K562 treated with DMSO at 1 percent for 12 hours (cell line): ENCODE results near the gene HACD3. TPM values are rescaled to one million over a fixed set of nuclear protein-coding genes. Genes with fewer than 3 reads are reported as not detected.

Source experiments
- total RNA-seq: library from RNA; unstranded; fragments of 300-600 nt; gene quantifications from 2 replicates; pipeline ENCODE4 v1.2.3, GENCODE V29; 2022; ENCODE audit not compliant: insufficient read depth

HACD3 gene, protein sequence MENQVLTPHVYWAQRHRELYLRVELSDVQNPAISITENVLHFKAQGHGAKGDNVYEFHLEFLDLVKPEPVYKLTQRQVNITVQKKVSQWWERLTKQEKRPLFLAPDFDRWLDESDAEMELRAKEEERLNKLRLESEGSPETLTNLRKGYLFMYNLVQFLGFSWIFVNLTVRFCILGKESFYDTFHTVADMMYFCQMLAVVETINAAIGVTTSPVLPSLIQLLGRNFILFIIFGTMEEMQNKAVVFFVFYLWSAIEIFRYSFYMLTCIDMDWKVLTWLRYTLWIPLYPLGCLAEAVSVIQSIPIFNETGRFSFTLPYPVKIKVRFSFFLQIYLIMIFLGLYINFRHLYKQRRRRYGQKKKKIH
- 26.2 and 52.7 TPM in 2 replicates for total RNA-seq

DNA sequence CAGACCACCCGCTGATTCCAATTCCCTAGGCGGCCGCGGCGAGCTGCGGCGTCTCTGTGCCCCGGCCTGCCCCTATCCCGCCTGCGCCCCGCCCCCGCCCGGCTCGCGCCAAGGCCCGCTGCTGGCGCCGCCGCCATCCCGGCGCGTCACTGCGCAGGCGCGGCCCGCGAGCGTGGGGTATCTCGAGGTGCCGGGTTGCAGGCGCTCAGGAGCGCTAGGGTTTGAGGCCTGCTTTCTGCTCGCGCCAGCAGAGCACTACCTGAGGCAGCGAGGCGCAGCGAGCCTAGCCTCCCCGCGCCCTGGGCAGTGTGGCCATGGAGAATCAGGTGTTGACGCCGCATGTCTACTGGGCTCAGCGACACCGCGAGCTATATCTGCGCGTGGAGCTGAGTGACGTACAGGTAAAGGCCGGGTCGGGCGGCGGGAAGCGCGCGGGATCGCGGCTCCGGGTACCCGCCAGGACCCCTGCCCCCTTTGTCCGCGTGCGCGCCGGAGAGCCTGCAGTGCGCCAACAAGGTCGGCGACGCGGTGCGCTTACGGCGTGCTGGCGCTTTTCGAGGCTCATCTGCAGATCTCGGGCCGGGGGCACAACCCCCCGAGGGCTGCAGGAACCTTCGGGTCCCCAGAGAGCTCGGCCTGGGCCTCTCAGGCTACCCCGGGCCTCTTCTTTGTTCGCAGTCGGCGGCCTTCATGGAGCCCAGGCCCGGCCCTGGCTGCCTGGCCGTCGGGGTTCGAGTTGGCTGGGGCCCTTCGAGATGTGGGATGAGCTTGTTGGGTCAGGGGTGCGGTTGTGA, at the start of gene HACD3:
TSS of gene HACD3 (plus strand) at position 146 of the 794 bp plus-strand sequence. CDS start at position 315, 169 bp downstream.

DNA sequence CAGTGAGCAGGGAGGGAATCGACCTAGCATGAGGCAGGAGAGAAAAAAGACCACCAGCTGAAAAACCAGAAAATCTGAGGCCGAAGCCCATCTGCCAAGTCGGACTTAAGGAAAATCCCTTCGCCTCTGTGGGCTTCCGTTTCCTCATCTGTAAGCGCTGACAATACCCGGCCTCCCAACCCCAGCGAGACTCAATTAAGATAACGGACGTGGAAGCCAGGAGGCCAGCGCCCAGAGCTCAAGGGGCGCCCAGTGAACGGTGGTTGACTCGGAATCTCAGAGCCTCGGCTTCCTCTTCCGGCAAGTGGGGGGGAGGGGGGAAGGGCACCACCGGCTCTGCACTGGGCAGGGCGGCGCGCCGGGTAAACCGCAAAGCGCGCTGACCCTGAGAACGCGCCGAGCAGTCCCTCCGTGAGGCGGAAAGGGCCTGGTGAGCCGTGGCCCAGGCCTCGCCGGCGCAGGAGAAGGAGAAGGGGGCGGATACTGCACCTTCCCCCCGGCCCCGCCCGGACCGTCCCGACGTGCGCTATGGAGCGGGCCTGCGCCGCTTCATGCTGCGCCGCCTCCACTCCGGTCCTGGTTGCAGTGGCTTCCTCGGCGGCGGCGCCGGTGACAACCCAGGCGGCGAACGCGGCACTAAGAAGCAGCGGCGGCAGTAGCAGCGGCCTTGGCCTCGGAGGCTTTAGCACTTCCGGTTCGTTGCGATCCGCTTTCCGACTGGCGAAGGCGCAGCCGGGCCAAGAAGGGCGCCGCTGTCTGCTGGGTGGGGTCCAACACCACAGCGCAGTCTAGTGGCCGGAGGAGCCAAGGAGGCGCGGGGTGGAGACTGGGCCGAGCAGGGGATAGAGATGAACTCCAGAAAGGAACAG, 13.0 kb upstream of the HACD3 start, which contains the start of gene DPP8:
TSS of gene DPP8 (minus strand) at position 693 of the 869 bp plus-strand sequence. CDS start 5,136 bp downstream, outside the sequence.

DNA sequence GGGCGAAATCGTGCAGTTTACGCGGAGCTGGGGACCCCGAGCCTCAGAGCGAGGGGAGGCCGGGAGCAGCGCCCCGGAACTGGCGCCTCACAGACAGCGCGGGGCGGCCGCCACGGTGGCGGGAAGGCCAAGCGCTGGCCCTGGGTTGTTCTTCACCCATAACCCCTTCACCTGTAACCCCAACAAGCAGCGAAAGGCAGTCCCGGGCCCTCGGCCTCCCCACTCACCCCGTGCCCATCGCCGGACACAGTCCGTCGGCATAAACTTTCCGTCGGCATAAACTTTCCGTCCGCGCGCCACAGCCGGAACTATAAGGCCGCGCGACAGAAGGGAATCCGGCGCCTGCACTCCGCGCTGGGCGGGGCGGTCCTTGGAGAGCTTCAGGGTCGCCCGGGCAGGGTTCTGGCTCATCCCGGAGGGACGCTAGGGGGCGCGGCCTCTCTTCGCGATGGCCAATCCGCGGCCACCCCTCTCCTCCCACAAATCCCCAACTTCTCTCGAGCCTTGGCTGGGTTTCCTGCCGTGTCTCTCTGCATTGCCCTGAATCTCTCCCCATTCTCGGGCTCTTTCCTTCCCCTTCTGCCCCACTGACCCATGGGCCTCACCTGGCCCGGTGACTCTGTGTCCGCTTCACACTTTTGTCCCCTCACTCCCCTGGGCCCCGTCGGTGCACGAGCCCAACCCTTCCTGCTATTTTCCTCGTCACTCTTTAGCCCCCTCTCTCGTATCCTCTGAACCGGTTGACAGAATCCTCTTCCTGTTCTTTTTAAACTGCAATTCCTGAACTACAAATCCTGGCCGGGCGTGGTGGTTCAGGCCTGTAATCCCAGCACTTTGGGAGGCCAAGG, 80.8 kb downstream of the HACD3 start, which contains the start of gene INTS14:
TSS of gene INTS14 (minus strand) at position 261 of the 848 bp plus-strand sequence. CDS start 3,751 bp downstream, outside the sequence.

DNA sequence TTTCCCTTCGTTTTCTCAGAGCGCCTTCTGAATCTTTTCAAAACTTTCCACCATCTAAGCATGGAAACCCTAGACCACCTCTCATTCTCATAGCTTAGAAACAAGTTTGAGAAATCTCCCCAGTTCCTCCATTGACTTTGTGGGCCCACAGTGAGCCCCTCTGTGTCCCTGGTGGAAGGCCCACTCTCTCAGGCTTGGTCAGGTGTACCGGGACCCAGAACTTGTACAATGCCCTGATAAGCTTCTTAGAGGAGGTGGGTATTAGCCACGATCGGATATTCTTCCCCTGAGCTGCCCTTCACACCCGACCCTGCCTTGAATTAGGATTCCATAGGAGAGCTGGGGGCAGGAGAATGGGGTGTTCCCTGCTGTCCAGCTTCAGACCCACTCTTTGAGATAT, 91.4 kb downstream of the HACD3 start, which contains the start of gene SLC24A1:
TSS of gene SLC24A1 (plus strand) at position 301 of the 400 bp plus-strand sequence. CDS start 2,143 bp downstream, outside the sequence.

Other genes starting within 250 kb of the HACD3 start
- 11.2 and 21.3 TPM in 2 replicates for gene PARP16, start 243.6 kb upstream of the HACD3 start, total RNA-seq
- not detected in 2 replicates for gene RNU5A-1, start 234.4 kb upstream of the HACD3 start, total RNA-seq
- not detected in 2 replicates for gene RNU5B-1, start 225.8 kb upstream of the HACD3 start, total RNA-seq
- not detected in 2 replicates for gene IGDCC3, start 152.5 kb upstream of the HACD3 start, total RNA-seq
- gene IGDCC4, start 107.5 kb upstream of the HACD3 start, total RNA-seq = not detected in 2 replicates
- 8.0 and 18.7 TPM in 2 replicates for gene DPP8, start 12.8 kb upstream of the HACD3 start, total RNA-seq
- 23.7 and 42.2 TPM in 2 replicates for gene INTS14, start 80.7 kb downstream of the HACD3 start, total RNA-seq
- gene SLC24A1, start 91.5 kb downstream of the HACD3 start, total RNA-seq = 4.1 and 6.7 TPM in 2 replicates